ENCODE results near the gene NUB1.

The NUB1 gene

GRCh38 chr7:151420144-151420543 is 78.5 kb downstream of the NUB1 start:
- DNase-seq (ENCODE audit: low read depth in 1 of 2, low spot score in 1 of 2), result no peak

- DNase-seq (ENCODE audit: low read depth in 1 of 2, low spot score in 1 of 2), result no peak
Measured at GRCh38 chr7:151422212-151422611, 80.6 kb downstream of the NUB1 start.

- DNase-seq (ENCODE audit: low read depth in 1 of 2, low spot score in 1 of 2), result no peak
Measured at GRCh38 chr7:151423226-151423625, 81.6 kb downstream of the NUB1 start.

- no peak for DNase-seq (ENCODE audit: low read depth in 1 of 2, low spot score in 1 of 2)
Measured at GRCh38 chr7:151423936-151424335, 82.3 kb downstream of the NUB1 start.

- no peak for DNase-seq (ENCODE audit: low read depth in 1 of 2, low spot score in 1 of 2)
Measured at GRCh38 chr7:151424799-151425198, 83.2 kb downstream of the NUB1 start.

GRCh38 chr7:151425670-151426440 is 84.2 kb downstream of the NUB1 start:
- DNase-seq (ENCODE audit: low read depth in 1 of 2, low spot score in 1 of 2), result no peak

GRCh38 chr7:151426441-151426903 is 84.9 kb downstream of the NUB1 start:
- DNase-seq (ENCODE audit: low read depth in 1 of 2, low spot score in 1 of 2), result no peak

- DNase-seq (ENCODE audit: low read depth in 1 of 2, low spot score in 1 of 2), result no peak
Measured at GRCh38 chr7:151426904-151427704, 85.5 kb downstream of the NUB1 start.

GRCh38 chr7:151427705-151428377 is 86.2 kb downstream of the NUB1 start:
- no peak for DNase-seq (ENCODE audit: low read depth in 1 of 2, low spot score in 1 of 2)

Data from activated CD4-positive, alpha-beta T cell treated with anti-CD3 and anti-CD28 coated beads, Interleukin-2, amount 50 U/mL, for 24 hours (primary cell).